Erythroblast (primary cell): ENCODE data around the gene CGNL1.

ENCODE experiments used
- GATA1 ChIP-seq: IDR thresholded peaks from 2 replicates; pipeline ENCODE4 v1.6.1; 2011; ENCODE audit warnings: low read depth, mild to moderate bottlenecking, control low read depth, low read length, moderate library complexity
- POLR2A ChIP-seq: IDR thresholded peaks from 2 replicates; pipeline ENCODE4 v1.6.1; 2011; ENCODE audit warnings: mild to moderate bottlenecking, low read length

GRCh38 chr15:57592426-57592825 is 216.1 kb downstream of the CGNL1 start:
- TF ChIP-seq POLR2A (no peak), GATA1 (no peak)
